HFFc6 (cell line): ENCODE measurements around the gene RFC1. TPM values are rescaled to one million over a fixed set of nuclear protein-coding genes. Genes with fewer than 3 reads are reported as not detected.

ENCODE experiments used
- DNase-seq: peaks from one replicate; pipeline ENCODE4 v3.0.0-alpha.2; 2018
- H3K27ac Mint-ChIP-seq: 2 replicates; pipeline ENCODE4 v1.8.0; 2020; ENCODE audit warnings: mild to moderate bottlenecking, mixed read lengths
- H3K27me3 Mint-ChIP-seq: 2 replicates; pipeline ENCODE4 v1.8.0; 2021; ENCODE audit warnings: mild to moderate bottlenecking, moderate library complexity, mixed read lengths; ENCODE audit not compliant: insufficient read depth
- H3K36me3 Mint-ChIP-seq: 2 replicates; pipeline ENCODE4 v1.8.0; 2021; ENCODE audit warnings: low read depth, mixed read lengths
- H3K4me1 Mint-ChIP-seq: 2 replicates; pipeline ENCODE4 v1.8.0; 2020; ENCODE audit warnings: low read depth, mixed read lengths
- H3K4me3 Mint-ChIP-seq: 2 replicates; pipeline ENCODE4 v1.8.0; 2020; ENCODE audit warnings: mild to moderate bottlenecking, moderate library complexity, mixed read lengths
- H3K9me3 Mint-ChIP-seq: 2 replicates; pipeline ENCODE4 v1.8.0; 2020; ENCODE audit warnings: mild to moderate bottlenecking, mixed read lengths
- total RNA-seq, 6 experiments: library from RNA; stranded (reverse); fragmentation: NEBNext Ultra II Directional; extraction: Animal tissue kit (Norgen Biotek cat#: 25700); gene quantifications; 2 replicates in 1 of 6; 3 replicates in 5 of 6; pipeline ENCODE4 v1.2.3, GENCODE V29; 2021
- TF ChIP-seq, protein P1 (sequence below): fragments of 200-600 bp; sonication (generic); IDR thresholded peaks from 2 replicates; pipeline ENCODE4 v1.5.0; 2021; ENCODE audit warnings: antibody characterized with exemption, mild to moderate bottlenecking

Gene RFC1
- total RNA-seq, 6 experiments from 2014 or later = 35.1 to 42.7 (median 41.0) TPM

DNA sequence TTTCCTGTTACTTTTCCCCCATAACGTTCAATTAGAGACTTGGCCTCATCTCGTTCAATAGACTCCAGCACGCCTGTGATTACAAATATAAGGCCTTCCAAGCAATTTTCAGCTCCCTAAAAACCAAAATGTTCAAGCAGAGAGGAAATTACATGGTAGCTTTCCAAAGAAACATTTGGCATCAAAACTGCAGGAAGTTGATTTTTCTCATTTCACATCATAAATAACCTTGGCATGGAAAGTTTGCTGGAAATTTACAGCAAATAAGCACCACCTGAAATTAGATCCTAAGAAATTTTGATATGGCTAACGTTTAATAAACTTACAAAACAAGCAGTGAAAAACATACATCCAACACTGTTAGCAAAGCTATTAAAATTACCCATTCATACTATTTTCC is 53.3 kb downstream of the RFC1 start:
- H3K36me3 Mint-ChIP-seq = peaks cover 29% of the 10 kb centered on the region
- TF ChIP-seq, protein P1, sequence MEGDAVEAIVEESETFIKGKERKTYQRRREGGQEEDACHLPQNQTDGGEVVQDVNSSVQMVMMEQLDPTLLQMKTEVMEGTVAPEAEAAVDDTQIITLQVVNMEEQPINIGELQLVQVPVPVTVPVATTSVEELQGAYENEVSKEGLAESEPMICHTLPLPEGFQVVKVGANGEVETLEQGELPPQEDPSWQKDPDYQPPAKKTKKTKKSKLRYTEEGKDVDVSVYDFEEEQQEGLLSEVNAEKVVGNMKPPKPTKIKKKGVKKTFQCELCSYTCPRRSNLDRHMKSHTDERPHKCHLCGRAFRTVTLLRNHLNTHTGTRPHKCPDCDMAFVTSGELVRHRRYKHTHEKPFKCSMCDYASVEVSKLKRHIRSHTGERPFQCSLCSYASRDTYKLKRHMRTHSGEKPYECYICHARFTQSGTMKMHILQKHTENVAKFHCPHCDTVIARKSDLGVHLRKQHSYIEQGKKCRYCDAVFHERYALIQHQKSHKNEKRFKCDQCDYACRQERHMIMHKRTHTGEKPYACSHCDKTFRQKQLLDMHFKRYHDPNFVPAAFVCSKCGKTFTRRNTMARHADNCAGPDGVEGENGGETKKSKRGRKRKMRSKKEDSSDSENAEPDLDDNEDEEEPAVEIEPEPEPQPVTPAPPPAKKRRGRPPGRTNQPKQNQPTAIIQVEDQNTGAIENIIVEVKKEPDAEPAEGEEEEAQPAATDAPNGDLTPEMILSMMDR = no peak
- no peak overlapping the region for H3K27ac Mint-ChIP-seq
- H3K4me1 Mint-ChIP-seq = peaks cover 18% of the 10 kb centered on the region
- H3K27me3 Mint-ChIP-seq = no peaks in the 10 kb centered on the region
- no peaks in the 10 kb centered on the region for H3K9me3 Mint-ChIP-seq
- no peak overlapping the region for H3K4me3 Mint-ChIP-seq
- no peak for DNase-seq

DNA sequence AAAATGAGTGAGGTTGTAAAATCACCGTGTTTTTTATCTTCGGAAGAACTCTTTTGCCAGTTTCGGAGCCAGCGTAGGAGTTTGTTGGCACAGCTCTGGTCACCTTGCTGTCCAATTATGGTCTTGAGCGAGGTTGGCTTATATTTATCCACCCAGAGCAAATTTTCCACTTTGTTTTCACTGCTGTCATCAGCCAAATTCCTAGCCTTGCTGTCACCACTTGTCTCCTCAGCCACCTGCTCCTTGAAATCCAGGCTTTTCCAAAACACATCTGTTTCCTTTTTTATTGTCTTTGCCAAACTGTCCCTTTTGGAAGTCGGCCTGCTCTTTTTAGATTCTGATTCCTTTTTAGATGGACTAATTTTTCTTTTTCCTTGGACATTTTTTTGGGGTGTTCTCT is 57.6 kb downstream of the RFC1 start:
- H3K4me3 Mint-ChIP-seq = no peak overlapping the region
- H3K4me1 Mint-ChIP-seq = peaks cover 30% of the 10 kb centered on the region
- peaks cover 35% of the 10 kb centered on the region for H3K36me3 Mint-ChIP-seq
- no peak for DNase-seq
- TF ChIP-seq, protein P1 = no peak
- H3K27me3 Mint-ChIP-seq = no peaks in the 10 kb centered on the region; the same call in 1 of the 2 replicates
- H3K9me3 Mint-ChIP-seq = no peaks in the 10 kb centered on the region
- no peak overlapping the region; the same call in 1 of the 2 replicates for H3K27ac Mint-ChIP-seq

DNA sequence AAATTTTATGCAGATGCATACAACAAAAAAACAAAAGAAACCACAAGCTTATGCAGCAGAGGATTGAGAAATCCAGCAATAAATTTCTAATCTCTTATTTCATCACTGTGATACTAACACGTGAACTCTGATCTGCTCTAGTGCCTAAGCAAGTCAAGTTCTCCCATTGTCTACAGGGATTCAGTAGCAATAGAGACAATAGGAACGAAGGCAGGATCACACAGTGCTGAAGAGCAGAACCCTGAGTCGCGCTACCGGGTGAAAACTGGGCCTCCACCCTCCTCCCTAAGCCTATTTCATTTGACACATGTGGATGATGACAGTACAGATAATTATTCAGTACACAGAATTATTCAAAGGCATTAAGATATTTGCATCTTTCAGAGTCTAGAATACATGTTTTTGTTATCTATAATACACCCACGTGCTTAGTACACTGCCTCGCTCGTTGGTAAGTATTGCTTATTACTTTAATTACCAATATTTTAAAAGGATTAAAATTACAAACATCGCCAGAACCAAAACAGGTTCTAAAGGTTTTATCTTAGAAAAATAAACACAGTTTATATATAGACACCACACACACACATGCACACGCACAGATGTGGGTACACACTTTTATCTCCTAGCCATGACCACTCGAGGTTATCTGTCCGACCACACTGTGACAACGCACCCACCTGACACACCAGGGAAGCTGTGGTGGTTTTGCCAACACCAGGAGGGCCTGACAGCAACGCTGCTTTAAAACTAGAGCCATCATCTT is 60.1 kb downstream of the RFC1 start:
- Mint-ChIP-seq H3K9me3 (no peaks in the 10 kb centered on the region), H3K27me3 (no peaks in the 10 kb centered on the region; the same call in 1 of the 2 replicates), H3K27ac (no peak overlapping the region), H3K36me3 (peaks cover 42% of the 10 kb centered on the region), H3K4me1 (peaks cover 22% of the 10 kb centered on the region), H3K4me3 (no peak overlapping the region)
- DNase-seq = no peak
- TF ChIP-seq, protein P1 = no peak

DNA sequence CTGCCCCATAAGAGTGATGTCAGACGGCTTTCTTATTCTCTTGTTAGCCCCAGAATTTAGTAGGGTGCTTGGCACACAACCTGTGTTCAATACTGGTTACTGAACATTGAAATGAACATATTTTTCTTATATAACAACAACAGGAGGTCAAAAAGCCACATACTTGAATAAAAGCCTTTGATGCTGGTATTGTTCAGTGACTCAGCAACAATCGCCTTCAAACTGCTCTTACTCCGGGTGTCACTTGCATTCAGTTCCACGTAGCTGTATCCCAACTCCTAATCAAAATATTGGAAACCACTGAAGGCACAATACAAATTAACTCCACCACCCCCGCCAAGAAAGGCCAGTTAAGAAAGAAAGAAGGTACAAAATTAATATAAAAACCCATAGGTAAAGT is 61.5 kb downstream of the RFC1 start:
- H3K9me3 Mint-ChIP-seq = no peaks in the 10 kb centered on the region
- H3K4me1 Mint-ChIP-seq = peaks cover 17% of the 10 kb centered on the region; the same call in 1 of the 2 replicates
- TF ChIP-seq, protein P1 = no peak
- no peak overlapping the region for H3K4me3 Mint-ChIP-seq
- H3K27ac Mint-ChIP-seq = no peak overlapping the region; the same call in 1 of the 2 replicates
- no peak for DNase-seq
- no peaks in the 10 kb centered on the region; the same call in 1 of the 2 replicates for H3K27me3 Mint-ChIP-seq
- H3K36me3 Mint-ChIP-seq = peaks cover 46% of the 10 kb centered on the region

DNA sequence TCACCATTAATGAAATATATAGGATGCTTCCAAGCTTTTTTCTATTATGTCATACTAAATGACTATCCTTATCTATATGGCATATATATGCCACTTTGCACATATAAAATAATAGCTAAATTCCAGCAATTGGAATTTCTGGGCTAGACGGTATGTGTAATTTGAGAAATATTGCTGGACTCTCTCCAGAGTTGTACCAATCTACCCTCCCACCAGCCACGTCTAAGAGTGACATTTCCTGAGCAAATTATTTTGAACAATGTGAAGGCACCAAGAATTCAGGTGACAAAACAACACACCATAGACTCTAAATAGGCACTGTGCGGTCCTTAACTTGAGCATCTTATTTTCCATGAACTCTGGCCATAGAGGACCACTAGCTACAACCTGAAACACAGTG is 62.3 kb downstream of the RFC1 start:
- no peak for DNase-seq
- H3K9me3 Mint-ChIP-seq = no peaks in the 10 kb centered on the region
- TF ChIP-seq, protein P1 = no peak
- H3K4me1 Mint-ChIP-seq = peaks cover 15% of the 10 kb centered on the region; the same call in 1 of the 2 replicates
- no peak overlapping the region for H3K27ac Mint-ChIP-seq
- H3K4me3 Mint-ChIP-seq = no peak overlapping the region
- no peaks in the 10 kb centered on the region; the same call in 1 of the 2 replicates for H3K27me3 Mint-ChIP-seq
- H3K36me3 Mint-ChIP-seq = peaks cover 44% of the 10 kb centered on the region
